Lung (tissue), 12 donors: Measurements from ENCODE around the gene EMP3. TPM values are rescaled to one million over a fixed set of nuclear protein-coding genes. Genes with fewer than 3 reads are reported as not detected.

Experiments used
- ATAC-seq: fragments of 200-7000 bp; cut with Tn5 transposase; one replicate; pipeline ENCODE4 v1.9.1; 2020; ENCODE audit warnings: moderate number of reproducible peaks; ENCODE audit not compliant: insufficient read depth, low FRiP score
- DNase-seq, 3 donors: peaks; one replicate each; pipeline ENCODE4 v3.0.0-alpha.2; 2013 to 2017
- H3K27ac ChIP-seq, 2 donors: one replicate each; pipeline ENCODE4 v1.5.1; 2013; ENCODE audit warnings: mild to moderate bottlenecking in 2 of 2, moderate library complexity in 2 of 2, control low read depth in 1 of 2, inconsistent platforms in 1 of 2, low read depth in 1 of 2, low read length in 1 of 2
- H3K27me3 ChIP-seq, 3 donors: one replicate each; pipeline ENCODE4 v1.5.1; 2013; ENCODE audit warnings: low read length in 2 of 3; ENCODE audit not compliant: control insufficient read depth in 3 of 3, insufficient read depth in 3 of 3
- H3K36me3 ChIP-seq, 4 donors: one replicate each; pipeline ENCODE4 v1.5.1; 2013; ENCODE audit warnings: low read length in 4 of 4, mild to moderate bottlenecking in 1 of 4, moderate library complexity in 1 of 4; ENCODE audit not compliant: control insufficient read depth in 4 of 4, insufficient read depth in 4 of 4
- H3K4me1 ChIP-seq, 5 donors: one replicate each; pipeline ENCODE4 v1.5.1; 2013; ENCODE audit warnings: low read length in 5 of 5, mild to moderate bottlenecking in 2 of 5, moderate library complexity in 1 of 5; ENCODE audit not compliant: control insufficient read depth in 5 of 5, insufficient read depth in 5 of 5
- H3K4me3 ChIP-seq: one replicate; pipeline ENCODE4 v1.5.1; 2013; ENCODE audit warnings: mild to moderate bottlenecking, control low read depth, moderate library complexity
- H3K9ac ChIP-seq, 2 donors: one replicate each; pipeline ENCODE4 v1.5.1; 2013; ENCODE audit warnings: low read length in 2 of 2, control low read depth in 1 of 2; ENCODE audit not compliant: insufficient read depth in 1 of 2
- H3K9me3 ChIP-seq, 4 donors: one replicate each; pipeline ENCODE4 v1.5.1; 2013; ENCODE audit warnings: low read length in 3 of 4, mild to moderate bottlenecking in 1 of 4, moderate library complexity in 1 of 4; ENCODE audit not compliant: control insufficient read depth in 4 of 4, insufficient read depth in 3 of 4
- CTCF ChIP-seq: IDR thresholded peaks from 2 replicates; pipeline ENCODE4 v1.5.1; 2012; ENCODE audit warnings: mild to moderate bottlenecking; ENCODE audit errors: control extremely low read depth, extremely low read depth
- WGBS, 2 donors: extraction: QIAGEN DNeasy Blood & Tissue Kit; methylation state at CpG; one replicate each; pipeline ENCODE4 v1.1.7; 2013; 5-methylcytosine and 5-hydroxymethylcytosine counted together
- polyA plus RNA-seq, 2 donors: library from polyadenylated mRNA; stranded (reverse); fragments of 200-250 nt; gene quantifications; one replicate each; pipeline ENCODE4 v1.2.1, GENCODE V29; 2013
- total RNA-seq, 2 donors: library from RNA; depleted of rRNA in 1 of 2; stranded (reverse); fragments of >200 nt in 1 of 2; gene quantifications; one replicate each; pipeline ENCODE4 v1.2.1, GENCODE V29; 2014 to 2021
- donor health status: control.
- donor health status: control.
- donor health status: Bipolar disorder and iron deficiency.
- donor health status: healthy.
- donor health status: DM: yes; HTN: yes; CAD: no.

Gene EMP3
- total and polyA plus RNA-seq, 4 donors = 36.9 to 276 (median 223) TPM

- ATAC-seq = no peak
- TF ChIP-seq CTCF = no peak
- 91 to 95% methylated on average over 14 of the region's 14 CpGs for WGBS, 2 donors
- no peak overlapping the region for H3K4me3 ChIP-seq
- peaks cover 0 to 1% (median 0%) of the 10 kb centered on the region in 5 donors for H3K4me1 ChIP-seq
- peaks cover 0 to 2% (median 0%) of the 10 kb centered on the region in 4 donors for H3K36me3 ChIP-seq
- no peaks in the 10 kb centered on the region for H3K9me3 ChIP-seq
- no peaks in the 10 kb centered on the region for H3K27me3 ChIP-seq
- H3K27ac ChIP-seq = no peak overlapping the region
- no peak for DNase-seq
- no peak overlapping the region for H3K9ac ChIP-seq
Measured at GRCh38 chr19:48338802-48339503, 13.6 kb downstream of the EMP3 start.

GRCh38 chr19:48340995-48341394, 15.6 kb downstream of the EMP3 start:
- H3K27ac ChIP-seq = no peak overlapping the region
- 94 to 97% methylated on average over 11 of the region's 11 CpGs for WGBS, 2 donors
- TF ChIP-seq CTCF = no peak
- DNase-seq = no peak
- H3K4me1 ChIP-seq = no peaks in the 10 kb centered on the region
- peaks cover 0 to 2% (median 0%) of the 10 kb centered on the region in 4 donors for H3K36me3 ChIP-seq
- no peak for ATAC-seq
- no peaks in the 10 kb centered on the region for H3K9me3 ChIP-seq
- H3K4me3 ChIP-seq = no peak overlapping the region
- H3K27me3 ChIP-seq = no peaks in the 10 kb centered on the region
- H3K9ac ChIP-seq = no peak overlapping the region

GRCh38 chr19:48341515-48342413, 16.4 kb downstream of the EMP3 start:
- H3K9me3 ChIP-seq = no peaks in the 10 kb centered on the region
- TF ChIP-seq CTCF = no peak
- H3K4me1 ChIP-seq = no peaks in the 10 kb centered on the region
- H3K27me3 ChIP-seq = no peaks in the 10 kb centered on the region
- peaks cover 0 to 2% (median 0%) of the 10 kb centered on the region in 4 donors for H3K36me3 ChIP-seq
- no peak overlapping the region for H3K9ac ChIP-seq
- no peak overlapping the region for H3K4me3 ChIP-seq
- no peak overlapping the region for H3K27ac ChIP-seq
- ATAC-seq (no peak), DNase-seq (no peak)
- WGBS, 2 donors = 91 to 96% methylated on average over 10 of the region's 10 CpGs
